Mesenteric fat pad (tissue), 1 donor: ENCODE results near the gene ESRP2. TPM values are rescaled to one million over a fixed set of nuclear protein-coding genes. Genes with fewer than 3 reads are reported as not detected.

Experiments
- DNase-seq: peaks from one replicate; pipeline ENCODE4 v3.0.0-alpha.2; 2020; ENCODE audit warnings: low spot score
- total RNA-seq: library from RNA; stranded (reverse); fragmentation: NEBNext Ultra II Directional; extraction: Animal tissue kit (Norgen Biotek cat#: 25700); gene quantifications from one replicate; pipeline ENCODE4 v1.2.1, GENCODE V29; 2021
- donor health status: DM: yes; HTN: yes; CAD: no.

The ESRP2 gene
- total RNA-seq, 1 donor from 2014 or later: 0.71 TPM

- DNase-seq: no peak
Measured at GRCh38 chr16:68223072-68223471, 12.9 kb downstream of the ESRP2 start.

GRCh38 chr16:68219725-68220351, 16.1 kb downstream of the ESRP2 start:
- no peak for DNase-seq

GRCh38 chr16:68217506-68217905, 18.4 kb downstream of the ESRP2 start:
- DNase-seq: no peak

GRCh38 chr16:68216240-68216639, 19.7 kb downstream of the ESRP2 start:
- no peak for DNase-seq

GRCh38 chr16:68215302-68215701, 20.6 kb downstream of the ESRP2 start:
- no peak for DNase-seq

GRCh38 chr16:68214726-68215125, 21.2 kb downstream of the ESRP2 start:
- DNase-seq: no peak

GRCh38 chr16:68206245-68206644, 29.7 kb downstream of the ESRP2 start:
- no peak for DNase-seq

- no peak for DNase-seq
Measured at GRCh38 chr16:68202091-68202519, 33.8 kb downstream of the ESRP2 start.

GRCh38 chr16:68200088-68200783, 35.7 kb downstream of the ESRP2 start:
- no peak for DNase-seq

- DNase-seq: no peak
Measured at GRCh38 chr16:68197250-68197649, 38.7 kb downstream of the ESRP2 start.

GRCh38 chr16:68194251-68194650, 41.7 kb downstream of the ESRP2 start:
- DNase-seq: no peak

GRCh38 chr16:68190736-68191510, 45.0 kb downstream of the ESRP2 start:
- no peak for DNase-seq

GRCh38 chr16:68190081-68190480, 45.8 kb downstream of the ESRP2 start:
- DNase-seq: no peak

- DNase-seq: no peak
Measured at GRCh38 chr16:68188170-68188569, 47.8 kb downstream of the ESRP2 start.

GRCh38 chr16:68187505-68187904, 48.4 kb downstream of the ESRP2 start:
- DNase-seq: no peak

- DNase-seq: no peak
Measured at GRCh38 chr16:68186877-68187276, 49.0 kb downstream of the ESRP2 start.

GRCh38 chr16:68183046-68183445, 52.9 kb downstream of the ESRP2 start:
- no peak for DNase-seq

GRCh38 chr16:68179855-68180254, 56.1 kb downstream of the ESRP2 start:
- no peak for DNase-seq

- DNase-seq: no peak
Measured at GRCh38 chr16:68179196-68179795, 56.6 kb downstream of the ESRP2 start.
